Ammon's horn (tissue), 1 donor: ENCODE data around the gene EIF3M.
"Not testable (repeated sequence)": the region's sequence is repeated elsewhere in the genome, so short reads cannot be mapped to it uniquely, and the experiment has no call there.

Experiments
- DNase-seq: peaks from one replicate; pipeline ENCODE4 v3.0.0-alpha.2; 2016; ENCODE audit warnings: low spot score

EIF3M gene

DNA sequence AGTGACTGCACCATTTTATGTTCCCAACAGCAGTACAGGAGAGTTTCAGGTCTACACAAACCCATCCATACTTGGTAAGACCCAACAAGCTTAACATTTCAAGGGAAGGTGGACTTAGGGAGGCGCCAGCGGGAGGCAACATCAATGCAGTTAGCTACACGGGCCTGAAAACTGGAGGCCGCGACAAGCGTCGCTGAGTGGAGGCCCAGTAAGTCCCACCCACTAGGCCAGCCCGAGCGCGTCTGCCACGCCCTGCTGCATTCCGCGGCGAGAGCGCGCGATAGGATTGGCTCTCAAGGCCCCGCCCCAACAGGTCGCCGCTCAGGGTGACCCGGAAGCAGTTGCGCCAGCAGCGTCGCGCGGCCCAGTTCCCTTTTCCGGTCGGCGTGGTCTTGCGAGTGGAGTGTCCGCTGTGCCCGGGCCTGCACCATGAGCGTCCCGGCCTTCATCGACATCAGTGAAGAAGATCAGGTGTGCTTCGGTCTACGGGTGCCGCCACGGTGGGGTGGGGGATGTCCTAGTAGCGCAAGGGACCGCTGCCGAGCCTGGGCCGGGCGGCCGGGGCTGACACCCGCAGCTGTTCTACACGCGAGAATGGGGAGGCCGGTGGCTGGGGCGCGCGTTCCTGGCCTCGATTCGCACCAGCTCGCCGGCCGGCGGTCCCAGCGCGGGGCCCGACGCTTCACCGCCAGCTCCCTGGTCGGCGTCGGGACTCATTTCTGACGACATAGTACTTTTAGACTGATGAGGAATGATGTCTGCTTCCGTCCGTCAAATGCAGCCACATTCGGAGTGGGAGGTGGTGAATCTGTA, at the start of gene EIF3M:
TSS of gene EIF3M (plus strand) at position 373 of the 813 bp plus-strand sequence. CDS start at position 430, 57 bp downstream.
- DNase-seq = peak; percentile 98

DNA sequence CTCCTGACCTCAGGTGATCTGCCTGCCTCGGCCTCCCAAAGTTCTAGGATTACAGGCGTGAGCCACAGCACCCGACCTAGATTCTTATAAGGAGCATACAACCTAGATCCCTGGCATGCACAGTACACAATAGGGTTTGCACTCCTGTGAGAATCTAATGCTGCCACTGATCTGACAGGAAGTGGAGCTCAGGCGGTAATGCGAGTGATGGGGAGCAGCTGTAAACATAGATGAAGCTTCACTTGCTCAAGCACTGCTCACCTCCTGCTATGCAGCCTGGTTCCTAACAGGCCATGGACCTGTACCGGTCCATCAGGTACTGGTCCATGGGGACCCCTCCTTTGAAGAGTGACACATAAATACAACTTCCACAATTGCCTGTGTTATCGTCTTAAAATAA, 44.8 kb upstream of the EIF3M start:
- no peak for DNase-seq

DNA sequence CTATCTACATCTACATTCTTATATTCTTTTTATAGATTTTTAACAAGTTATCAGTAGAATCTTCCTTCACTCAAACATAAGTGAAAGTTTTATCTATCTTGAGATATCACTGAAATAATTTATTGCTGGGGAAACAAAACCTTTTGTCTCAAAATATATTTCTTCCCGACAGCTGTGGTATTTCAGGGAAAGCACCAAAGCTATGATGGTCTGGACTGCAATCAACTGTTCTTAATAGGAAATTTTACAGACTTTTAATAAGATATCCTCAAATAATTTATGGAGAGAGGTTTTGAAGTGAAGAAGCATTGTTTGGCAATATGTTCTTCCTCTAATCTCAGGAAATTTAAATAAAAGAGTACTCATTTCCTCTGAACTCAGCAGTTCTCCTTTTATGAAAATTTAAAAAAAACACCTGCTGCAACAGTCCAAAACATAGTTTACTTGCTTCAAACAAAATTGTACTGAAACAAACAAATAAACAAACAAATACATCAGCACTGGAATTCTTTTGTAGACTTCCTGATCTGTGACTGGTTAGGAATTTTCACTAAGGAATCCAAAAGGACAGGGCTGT, 33.9 kb upstream of the EIF3M start:
- no peak for DNase-seq

DNA sequence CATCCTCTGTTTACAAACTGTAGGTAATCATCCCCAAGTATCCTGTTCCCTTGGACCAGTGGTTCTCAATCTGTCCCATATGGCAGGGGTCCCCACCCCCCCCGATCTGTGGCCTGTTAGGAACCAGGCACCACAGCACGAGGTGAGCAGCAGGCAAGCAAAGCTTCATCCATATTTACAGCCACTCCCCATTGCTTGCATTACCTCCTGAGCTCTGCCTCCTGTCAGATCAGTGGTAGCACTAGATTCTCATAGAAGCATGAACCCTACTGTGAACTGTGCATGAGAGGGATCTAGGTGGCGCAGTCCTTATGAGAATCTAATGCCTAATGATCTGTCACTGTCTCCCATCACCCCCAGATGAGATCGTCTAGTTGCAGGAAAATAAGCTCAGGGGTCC, 33.4 kb upstream of the EIF3M start:
- no peak for DNase-seq

DNA sequence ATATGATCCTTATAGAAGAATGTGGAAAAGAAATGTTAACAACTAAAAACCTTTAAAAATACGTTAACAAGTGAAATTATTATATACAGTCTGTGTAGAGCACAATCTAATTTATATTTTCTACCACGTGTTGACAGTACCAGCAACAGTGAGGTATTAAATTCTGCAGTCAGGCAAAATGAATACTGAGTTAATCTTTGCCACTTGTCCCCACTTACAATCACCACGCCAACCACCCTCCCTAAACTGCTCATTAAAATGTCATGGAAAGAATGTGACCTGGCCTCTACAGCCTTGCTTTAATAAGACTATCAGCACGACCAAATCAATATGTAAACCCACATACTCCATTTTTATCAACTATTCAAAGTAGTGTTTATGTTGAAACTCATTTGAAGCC, 28.5 kb upstream of the EIF3M start:
- no peak for DNase-seq

DNA sequence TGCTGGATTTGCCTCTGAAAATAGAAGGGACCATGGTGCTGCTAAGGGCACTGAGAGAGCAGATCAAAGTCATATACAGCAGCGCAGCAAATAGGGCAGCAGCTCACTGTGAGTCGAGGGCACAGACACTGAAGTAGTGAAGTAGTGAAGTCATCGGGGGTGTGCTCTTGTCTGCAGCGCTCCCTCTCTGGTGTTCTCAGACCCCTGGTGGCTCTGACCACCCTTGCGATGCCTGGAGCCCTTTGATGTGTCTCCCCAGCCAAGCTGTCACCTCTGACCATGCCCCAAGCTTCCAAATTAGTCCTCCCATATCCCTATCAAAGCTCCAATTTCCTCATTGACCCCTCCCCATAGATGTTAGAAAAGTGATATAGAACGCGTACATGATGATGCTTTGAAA, 27.7 kb upstream of the EIF3M start:
- no peak for DNase-seq

DNA sequence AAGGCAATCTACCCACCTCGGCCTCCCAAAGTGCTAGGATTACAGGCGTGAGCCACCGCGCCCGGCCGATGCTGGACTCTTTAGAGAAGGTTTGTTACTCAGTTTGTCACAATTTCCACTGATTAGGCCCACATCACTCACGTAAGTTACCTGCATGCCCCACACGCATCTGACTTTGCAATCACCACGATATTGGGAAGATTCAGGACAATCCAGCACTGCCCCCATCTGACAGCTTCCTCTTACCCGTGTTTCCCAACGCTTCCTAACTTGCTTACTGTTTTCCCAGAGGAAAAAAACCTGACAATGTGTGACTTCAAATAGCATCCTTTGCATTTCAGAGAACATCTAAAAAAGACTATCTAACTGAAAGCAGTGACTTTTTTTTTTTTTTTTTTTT, 21.8 kb upstream of the EIF3M start:
- no peak for DNase-seq

DNA sequence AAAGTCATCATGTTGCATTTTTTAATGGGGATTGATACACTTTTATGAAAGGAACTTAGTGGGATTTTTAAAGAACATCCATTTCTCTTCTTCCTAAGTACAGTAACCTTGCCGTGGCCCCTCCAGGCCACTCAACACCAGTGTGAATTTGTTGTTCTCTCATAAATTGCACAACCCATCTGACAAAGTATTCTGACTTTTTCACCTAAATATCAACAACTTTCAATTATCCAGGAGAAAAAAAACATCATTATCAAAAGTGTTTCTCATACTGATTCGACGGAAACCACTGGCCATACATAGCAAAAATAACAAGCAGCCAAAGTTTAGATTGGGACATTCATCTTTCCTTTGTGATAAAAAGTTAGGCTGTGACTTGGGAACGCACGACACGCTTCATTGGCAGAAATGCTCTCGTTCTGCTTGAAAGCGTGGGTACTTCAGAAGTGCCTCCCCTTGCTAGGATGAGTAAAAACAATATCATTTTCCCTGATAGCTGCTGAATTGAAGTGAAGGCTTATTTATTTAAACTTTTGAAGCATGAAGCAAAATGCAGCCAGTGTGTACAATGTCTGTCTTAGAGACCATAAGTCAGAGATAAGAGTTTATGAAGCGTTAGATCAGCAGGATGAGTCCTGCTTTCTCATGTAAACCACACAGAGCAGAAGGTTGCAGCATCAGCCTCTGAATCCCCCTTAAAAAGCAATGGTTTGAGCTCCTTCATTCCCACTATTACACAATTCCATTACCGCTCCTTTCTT, 20.6 kb upstream of the EIF3M start:
- DNase-seq = no peak

DNA sequence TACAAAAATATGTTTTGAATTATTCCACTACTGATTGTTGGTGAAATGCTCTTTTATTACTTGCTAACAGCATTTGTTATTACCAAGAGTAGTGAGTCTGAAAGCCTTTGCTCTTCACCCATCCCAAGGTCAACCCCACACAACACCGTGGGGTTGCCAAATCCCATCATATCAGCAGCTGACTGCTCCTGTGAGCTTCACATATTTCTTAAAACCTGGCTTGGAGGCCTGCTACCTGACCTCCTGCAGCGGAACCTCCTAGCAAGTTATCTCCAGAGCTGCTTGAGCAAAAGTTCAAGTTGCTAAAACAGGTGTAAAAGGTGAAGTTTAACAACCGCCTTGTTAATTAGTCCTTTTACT, 20.1 kb upstream of the EIF3M start:
- no peak for DNase-seq

DNA sequence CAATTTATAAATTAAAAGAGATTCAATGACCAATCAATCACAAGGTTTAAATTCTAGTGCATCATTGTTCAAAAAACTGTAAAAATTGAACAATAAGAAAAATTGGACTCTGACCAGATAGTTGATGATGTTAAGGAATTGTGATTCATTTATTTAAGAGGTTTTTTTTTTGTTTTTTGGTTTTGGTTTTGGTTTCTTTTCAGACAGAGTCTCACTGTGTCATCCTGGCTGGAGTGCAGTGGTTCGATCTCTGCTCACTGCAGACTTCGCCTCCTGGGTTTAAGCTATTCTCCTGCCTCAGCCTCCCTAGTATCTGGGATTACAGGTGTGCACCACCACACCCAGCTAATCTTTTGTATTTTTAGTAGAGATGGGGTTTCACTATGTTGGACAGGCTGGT, 17.1 kb upstream of the EIF3M start:
- no peak for DNase-seq

DNA sequence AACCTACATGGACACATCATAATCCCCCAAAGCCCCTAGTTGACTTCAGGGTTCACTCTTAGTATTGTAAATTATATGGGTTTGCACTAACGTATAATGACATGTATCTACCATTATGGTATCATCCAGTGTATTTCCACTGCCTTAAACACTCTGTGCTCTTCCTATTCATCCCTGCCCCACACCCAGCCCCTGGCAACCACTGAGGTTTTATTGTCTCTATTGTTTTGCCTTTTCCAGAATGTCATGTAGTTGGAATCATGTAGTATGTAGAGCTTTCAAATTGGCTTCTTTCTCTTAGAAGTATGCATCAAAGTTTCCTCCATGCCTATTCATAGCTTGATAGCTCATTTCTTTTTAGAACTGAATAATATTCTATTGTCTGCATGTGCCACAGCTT, 16.5 kb upstream of the EIF3M start:
- no peak for DNase-seq

DNA sequence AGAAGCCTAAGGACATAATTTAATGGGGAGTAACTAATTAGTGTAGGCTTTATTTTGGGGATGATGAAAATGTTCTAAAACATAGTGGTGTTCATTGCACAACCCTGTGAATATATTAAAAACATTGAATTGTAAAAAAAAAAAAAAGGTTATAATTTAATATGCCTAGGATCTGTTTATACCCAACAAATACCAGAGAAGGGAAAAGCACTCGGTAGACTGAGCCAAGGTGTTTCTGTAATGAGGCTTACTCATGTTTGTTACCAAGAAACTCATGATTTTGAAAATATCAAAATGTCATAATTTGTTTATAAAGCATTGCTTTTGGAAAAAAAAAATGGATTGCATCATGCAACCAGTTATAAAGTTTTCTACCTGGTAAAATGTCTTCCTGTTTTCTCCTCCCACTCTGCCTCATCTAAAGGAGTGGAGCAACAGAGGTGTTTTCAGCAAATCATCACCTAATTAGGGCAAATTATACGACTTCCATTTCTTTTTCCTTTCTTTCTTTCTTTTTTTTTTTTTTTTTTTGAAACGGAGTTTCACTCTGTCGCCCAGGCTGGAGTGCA, 14.2 kb upstream of the EIF3M start:
- no peak for DNase-seq

DNA sequence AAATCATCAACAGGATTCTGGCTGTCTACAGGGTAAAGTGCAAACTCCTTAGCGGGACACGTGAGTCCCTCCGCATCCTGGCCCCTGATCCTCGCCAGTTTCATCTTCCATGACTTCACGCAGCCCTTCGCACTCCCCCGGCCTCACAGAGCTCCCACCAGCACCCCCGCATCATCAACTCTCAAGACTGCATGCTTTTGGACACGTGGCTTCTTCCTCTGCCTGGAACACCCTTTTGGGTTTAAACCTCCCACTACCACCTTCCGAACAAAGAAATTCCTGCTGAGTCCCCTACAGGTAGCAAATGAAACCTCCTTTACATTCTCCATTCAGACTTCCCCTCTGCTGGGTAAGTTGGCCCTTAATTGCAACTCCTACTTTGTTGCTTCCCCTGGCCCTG, 12.6 kb upstream of the EIF3M start:
- no peak for DNase-seq

DNA sequence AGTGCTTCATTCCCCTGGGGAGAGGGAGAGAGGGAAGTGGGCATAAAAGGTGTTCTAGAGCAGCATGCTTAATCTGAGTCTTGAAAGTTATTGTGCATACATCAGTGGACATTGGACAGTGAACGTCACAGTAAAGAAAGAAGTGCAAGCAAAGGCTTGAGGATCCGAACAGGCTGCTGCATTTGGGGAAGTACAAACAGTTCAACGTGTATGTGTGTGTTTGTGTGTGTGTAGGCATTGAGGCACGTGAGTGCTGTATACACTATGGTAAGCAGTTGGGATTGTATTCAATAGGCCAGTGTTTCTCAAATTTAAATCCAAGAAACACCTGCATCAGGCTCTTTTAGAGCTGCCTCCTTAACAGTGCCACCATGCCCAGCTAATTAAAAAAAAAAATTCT, 10.4 kb upstream of the EIF3M start:
- no peak for DNase-seq

DNA sequence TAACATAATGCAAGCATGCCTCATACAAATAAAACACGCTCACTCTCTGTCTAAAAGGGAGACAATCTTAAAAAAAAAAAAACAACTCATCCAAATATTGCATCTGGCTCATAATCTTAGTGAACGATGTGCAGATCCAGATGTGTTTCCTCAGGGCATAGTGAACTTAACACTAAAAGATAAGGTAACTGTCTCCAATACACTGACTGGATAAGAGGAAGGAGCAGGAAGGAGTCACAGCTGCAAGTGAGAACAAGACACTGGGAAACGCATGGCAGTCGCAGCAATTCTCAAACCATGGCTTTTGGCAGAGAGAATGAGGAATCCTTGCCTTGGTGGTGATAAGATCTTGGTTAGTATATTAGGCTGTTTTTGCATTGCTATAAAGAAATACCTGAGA, 9.2 kb upstream of the EIF3M start:
- DNase-seq = no peak

DNA sequence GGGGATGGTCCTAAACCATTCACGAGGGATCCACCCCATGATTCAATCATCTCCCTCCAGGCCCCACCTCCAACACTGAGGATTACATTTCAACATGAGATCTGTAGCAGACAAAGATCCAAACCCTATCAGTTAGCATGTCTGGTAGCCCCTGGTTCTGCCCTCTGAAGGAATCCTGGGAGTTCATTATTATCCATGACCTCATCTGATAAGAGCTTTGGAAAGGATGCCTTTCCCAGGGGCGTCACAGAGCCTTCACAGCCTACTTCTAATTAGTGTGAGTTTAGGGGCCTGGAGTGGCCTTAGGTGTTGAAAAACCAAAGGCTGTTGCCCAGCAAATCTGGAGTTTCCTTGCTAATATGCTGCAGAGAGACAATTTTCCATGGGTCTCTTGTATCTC, 8.6 kb upstream of the EIF3M start:
- no peak for DNase-seq

DNA sequence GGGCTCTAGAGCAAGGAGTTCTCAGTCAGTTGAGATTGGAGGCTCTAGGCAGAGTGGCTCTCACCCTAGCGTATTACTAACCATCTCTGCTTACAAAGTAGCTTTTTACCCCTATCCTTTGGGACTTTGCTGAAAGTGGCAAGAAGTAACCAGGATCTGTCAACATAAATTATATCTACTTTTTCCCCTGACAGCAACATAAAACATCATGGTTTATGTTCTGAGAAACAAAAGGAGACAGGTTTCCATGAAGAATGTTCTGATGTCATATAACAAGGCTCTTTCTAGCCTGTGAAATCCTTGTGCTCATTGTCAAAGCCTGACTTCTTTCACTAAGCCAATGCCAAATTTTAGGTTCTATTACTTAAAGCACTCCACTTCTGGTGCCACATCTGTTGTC, 7.2 kb upstream of the EIF3M start:
- no peak for DNase-seq

DNA sequence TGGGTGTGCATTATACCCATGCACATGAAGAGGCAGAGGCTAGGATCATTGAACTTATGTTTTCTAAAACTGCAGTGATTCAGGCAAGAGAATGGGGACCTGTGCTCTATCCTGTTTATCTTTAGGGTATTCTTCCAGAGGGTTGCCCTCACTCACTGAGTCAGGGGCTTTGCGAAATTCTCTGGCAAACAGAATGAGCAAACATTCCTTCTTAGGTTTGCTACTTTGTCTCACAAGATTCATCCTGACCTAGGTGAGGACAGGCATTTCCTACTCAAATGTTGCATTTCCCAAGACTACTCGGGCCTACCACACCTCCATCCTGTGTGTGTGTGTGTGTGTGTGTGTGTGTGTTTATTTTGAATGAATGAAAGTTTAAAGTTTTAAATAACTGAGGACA, 2.7 kb upstream of the EIF3M start:
- DNase-seq = no peak

DNA sequence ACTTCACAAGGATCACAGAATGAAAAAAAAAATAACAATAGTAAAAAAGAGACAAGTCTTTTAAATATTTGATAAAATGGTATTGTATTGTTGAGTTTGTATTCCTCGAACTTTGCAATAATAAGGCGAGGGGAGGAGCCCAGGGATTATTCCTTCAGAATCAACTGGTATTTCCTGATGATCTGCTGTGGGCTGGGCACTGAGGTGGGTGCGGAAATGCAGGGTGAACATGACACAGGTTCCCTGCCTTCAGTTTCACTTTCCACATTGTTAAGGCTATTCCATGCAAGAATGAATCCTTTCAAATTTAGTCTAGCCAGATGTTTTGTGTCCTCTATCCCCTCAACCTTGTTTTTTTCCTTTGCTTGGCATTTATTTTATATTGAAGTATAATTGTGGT, 2.1 kb upstream of the EIF3M start:
- DNase-seq = no peak

DNA sequence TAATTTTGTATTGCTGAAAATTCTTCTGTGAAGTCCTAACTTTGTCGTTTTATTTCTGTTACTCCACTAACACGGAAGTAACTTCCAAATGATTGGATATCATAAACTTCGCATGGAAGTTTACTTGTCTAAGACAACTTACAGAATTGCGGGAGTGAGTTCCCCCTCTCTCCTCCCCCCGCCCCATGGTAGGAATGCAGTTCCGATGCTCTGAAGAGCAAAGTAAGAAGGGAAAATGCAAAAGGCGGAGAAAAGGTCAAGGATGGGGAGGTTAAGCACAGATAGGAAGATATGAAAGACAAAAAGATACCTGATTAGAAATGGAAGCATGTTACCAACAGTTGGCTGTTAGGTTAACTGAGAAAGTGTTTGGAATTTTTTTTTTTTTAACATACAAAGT, 1.3 kb downstream of the EIF3M start:
- no peak for DNase-seq

DNA sequence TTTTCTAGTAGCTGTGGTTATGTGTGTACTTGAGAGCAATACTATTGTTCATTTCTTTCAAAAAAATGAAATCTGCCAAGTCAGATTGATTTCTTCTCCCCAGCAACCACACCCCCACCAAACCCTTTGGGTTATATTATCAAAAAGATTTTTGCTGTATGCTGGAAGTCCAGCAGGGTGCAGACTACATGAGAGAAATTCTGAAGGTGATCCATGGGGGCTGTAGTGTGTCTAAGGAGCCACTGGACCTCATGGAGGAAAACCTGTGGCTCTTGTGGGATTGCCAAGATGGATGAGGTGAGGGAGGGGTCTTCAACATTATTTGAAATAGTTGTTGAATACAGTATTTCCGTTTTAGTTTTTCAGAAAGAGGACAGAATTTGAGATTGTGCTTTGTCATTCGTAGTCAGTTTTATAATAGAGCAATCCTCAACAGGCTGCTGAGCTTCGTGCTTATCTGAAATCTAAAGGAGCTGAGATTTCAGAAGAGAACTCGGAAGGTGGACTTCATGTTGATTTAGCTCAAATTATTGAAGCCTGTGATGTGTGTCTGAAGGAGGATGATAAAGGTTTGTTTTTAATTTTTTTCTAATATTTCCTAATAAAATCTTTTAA, 3.1 kb downstream of the EIF3M start:
- DNase-seq = no peak

DNA sequence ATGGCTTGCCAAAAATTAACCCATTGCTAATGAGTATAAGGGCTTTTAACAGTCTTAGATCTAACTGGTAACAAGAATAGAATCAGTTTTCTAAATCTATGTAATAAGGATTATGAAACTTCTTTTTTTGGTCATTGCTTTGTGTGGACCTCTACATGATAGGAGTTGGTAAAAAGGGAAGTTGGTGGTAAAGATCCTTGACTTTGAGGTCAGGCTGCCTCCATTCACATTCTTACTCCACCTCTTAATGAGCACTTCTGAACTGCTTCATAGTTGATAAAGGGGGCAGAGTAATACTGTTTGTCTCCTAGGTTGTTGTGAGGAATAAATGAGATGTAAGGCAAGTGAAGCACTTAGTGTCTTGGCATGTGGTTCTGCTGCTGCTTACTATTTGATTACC, 10.6 kb downstream of the EIF3M start:
- no peak for DNase-seq

DNA sequence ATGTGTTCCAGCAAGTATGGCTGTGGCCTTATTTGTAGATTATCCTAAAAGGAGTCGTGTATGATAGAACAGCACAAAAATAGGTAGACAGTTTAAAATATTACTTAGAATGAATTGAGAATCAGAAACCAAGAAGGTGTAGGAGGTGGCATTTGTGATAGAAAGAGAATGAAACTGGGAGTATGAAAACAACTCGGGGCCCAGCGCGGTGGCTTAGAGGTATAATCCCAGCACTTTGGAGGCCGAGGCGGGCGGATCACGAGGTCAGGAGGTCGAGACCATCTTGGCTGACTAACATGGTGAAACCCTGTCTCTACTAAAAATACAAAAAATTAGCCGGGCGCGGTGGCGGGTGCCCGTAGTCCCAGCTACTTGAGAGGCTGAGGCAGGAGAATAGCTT, 12.5 kb downstream of the EIF3M start:
- DNase-seq = not testable (repeated sequence)
